ENCODE data around the gene PSMB11.

PSMB11 gene

GRCh38 chr14:23015618-23016017 is 26.4 kb upstream of the PSMB11 start:
- DNase-seq (ENCODE audit: low spot score): no peak
- in situ Hi-C loops (cut with MboI; ENCODE audit: low pct_unique_long_range_greater_than_20kb, low sequenced_read_pairs, unreplicated experiment): no loop called here
- no peak for TF ChIP-seq CTCF (IDR thresholded peaks at IDR 0.05; ENCODE audit: extremely low read depth, insufficient read depth, missing control alignments)

GRCh38 chr14:23017091-23017490 is 24.9 kb upstream of the PSMB11 start:
- TF ChIP-seq CTCF (IDR thresholded peaks at IDR 0.05; ENCODE audit: extremely low read depth, insufficient read depth, missing control alignments): no peak
- DNase-seq (ENCODE audit: low spot score): no peak
- in situ Hi-C loops (cut with MboI; ENCODE audit: low pct_unique_long_range_greater_than_20kb, low sequenced_read_pairs, unreplicated experiment): no loop called here

GRCh38 chr14:23018107-23018506 is 23.9 kb upstream of the PSMB11 start:
- in situ Hi-C loops (cut with MboI; ENCODE audit: low pct_unique_long_range_greater_than_20kb, low sequenced_read_pairs, unreplicated experiment): no loop called here
- no peak for DNase-seq (ENCODE audit: low spot score)
- no peak for TF ChIP-seq CTCF (IDR thresholded peaks at IDR 0.05; ENCODE audit: extremely low read depth, insufficient read depth, missing control alignments)

GRCh38 chr14:23020143-23021128 is 21.6 kb upstream of the PSMB11 start:
- TF ChIP-seq CTCF (IDR thresholded peaks at IDR 0.05; ENCODE audit: extremely low read depth, insufficient read depth, missing control alignments): no peak
- DNase-seq (ENCODE audit: low spot score): no peak
- in situ Hi-C loops (cut with MboI; ENCODE audit: low pct_unique_long_range_greater_than_20kb, low sequenced_read_pairs, unreplicated experiment): no loop called here

GRCh38 chr14:23021434-23021833 is 20.6 kb upstream of the PSMB11 start:
- no peak for DNase-seq (ENCODE audit: low spot score)
- in situ Hi-C loops (cut with MboI; ENCODE audit: low pct_unique_long_range_greater_than_20kb, low sequenced_read_pairs, unreplicated experiment): no loop called here
- TF ChIP-seq CTCF (IDR thresholded peaks at IDR 0.05; ENCODE audit: extremely low read depth, insufficient read depth, missing control alignments): no peak

- no peak for TF ChIP-seq CTCF (IDR thresholded peaks at IDR 0.05; ENCODE audit: extremely low read depth, insufficient read depth, missing control alignments)
- in situ Hi-C loops (cut with MboI; ENCODE audit: low pct_unique_long_range_greater_than_20kb, low sequenced_read_pairs, unreplicated experiment): no loop called here
- no peak for DNase-seq (ENCODE audit: low spot score)
Measured at GRCh38 chr14:23021889-23022442, 20.0 kb upstream of the PSMB11 start.
